H54 (cell line): ENCODE data around the gene ADAMTS17.

Source experiments
- DNase-seq: peaks from one replicate; pipeline ENCODE4 v3.0.0; 2011; ENCODE audit warnings: low spot score, mixed read lengths; ENCODE audit not compliant: insufficient read length
- FAIRE-seq: peaks from 3 replicates; lab custom pipeline; 2011; peaks lifted over from hg19 to GRCh38; lab: Jason Lieb, UNC
- POLR2A ChIP-seq: IDR thresholded peaks from 2 replicates; pipeline ENCODE4 v1.6.1; 2011; ENCODE audit warnings: low read depth, mild to moderate bottlenecking, low read length

Gene ADAMTS17

GRCh38 chr15:100234158-100235029 is 107.4 kb downstream of the ADAMTS17 start:
- DNase-seq (no peak), FAIRE-seq (no peak)
- TF ChIP-seq POLR2A = no peak

GRCh38 chr15:100230784-100231183 is 111.0 kb downstream of the ADAMTS17 start:
- DNase-seq (no peak), FAIRE-seq (no peak)
- no peak for TF ChIP-seq POLR2A

- DNase-seq = no peak
- no peak for FAIRE-seq
- no peak for TF ChIP-seq POLR2A
Observed at GRCh38 chr15:100229181-100230163, 112.3 kb downstream of the ADAMTS17 start.

GRCh38 chr15:100227781-100228180 is 114.0 kb downstream of the ADAMTS17 start:
- no peak for TF ChIP-seq POLR2A
- FAIRE-seq = no peak

GRCh38 chr15:100226107-100226506 is 115.7 kb downstream of the ADAMTS17 start:
- TF ChIP-seq POLR2A = no peak
- DNase-seq (no peak), FAIRE-seq (no peak)

More at GRCh38 chr15:100227781-100228180, 114.0 kb downstream of the ADAMTS17 start:
- no peak for DNase-seq

GRCh38 chr15:100224206-100225185 is 117.3 kb downstream of the ADAMTS17 start:
- DNase-seq (no peak), FAIRE-seq (no peak)
- TF ChIP-seq POLR2A = no peak

GRCh38 chr15:100222349-100222715 is 119.4 kb downstream of the ADAMTS17 start:
- no peak for DNase-seq
- FAIRE-seq = no peak
- no peak for TF ChIP-seq POLR2A

- TF ChIP-seq POLR2A = no peak
- DNase-seq (no peak), FAIRE-seq (no peak)
Observed at GRCh38 chr15:100221471-100222348, 120.1 kb downstream of the ADAMTS17 start.

GRCh38 chr15:100220058-100220768 is 121.6 kb downstream of the ADAMTS17 start:
- no peak for FAIRE-seq
- TF ChIP-seq POLR2A = no peak
- DNase-seq = no peak

- no peak for DNase-seq
- no peak for TF ChIP-seq POLR2A
- no peak for FAIRE-seq
Observed at GRCh38 chr15:100218434-100218833, 123.3 kb downstream of the ADAMTS17 start.

GRCh38 chr15:100216182-100216581 is 125.6 kb downstream of the ADAMTS17 start:
- FAIRE-seq (no peak), DNase-seq (no peak)
- no peak for TF ChIP-seq POLR2A

GRCh38 chr15:100215843-100216169 is 126.0 kb downstream of the ADAMTS17 start:
- FAIRE-seq (no peak), DNase-seq (no peak)
- no peak for TF ChIP-seq POLR2A
